Kasumi-1 (cell line): Measurements from ENCODE around the gene ZIC3.
"Not testable (repeated sequence)": the region's sequence is repeated elsewhere in the genome, so short reads cannot be mapped to it uniquely, and the experiment has no call there.

Experiments
- DNase-seq, 2 experiments: peaks; one replicate each; lab custom pipeline; 2025; lab: John Stamatoyannopoulos, UW

Gene ZIC3

GRCh38 chrX:137565921-137566745, at the start of gene ZIC3:
Gene ZIC3, plus strand, starts transcription at chrX:137566127. Its CDS starts 565 bp downstream, at chrX:137566692.
- DNase-seq, result no peak

DNA sequence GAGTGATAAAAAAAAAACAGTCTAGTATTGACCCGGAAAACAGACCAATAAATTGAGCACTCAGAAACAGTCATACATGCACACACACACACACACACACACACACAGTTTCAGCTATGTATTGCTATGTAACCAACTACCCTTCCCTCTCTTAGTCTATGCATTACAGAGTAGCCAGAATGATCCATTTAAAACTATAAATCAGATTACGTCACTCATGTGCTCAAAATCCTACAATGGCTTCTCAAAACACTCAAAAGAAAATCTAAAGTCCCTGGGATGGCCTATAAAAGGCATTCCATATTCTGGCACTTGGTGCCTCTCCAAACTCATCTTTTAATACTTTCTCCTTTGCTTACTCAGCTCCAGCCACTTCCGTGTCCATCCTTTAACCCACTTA, 46.5 kb upstream of the ZIC3 start:
- no peak for DNase-seq

DNA sequence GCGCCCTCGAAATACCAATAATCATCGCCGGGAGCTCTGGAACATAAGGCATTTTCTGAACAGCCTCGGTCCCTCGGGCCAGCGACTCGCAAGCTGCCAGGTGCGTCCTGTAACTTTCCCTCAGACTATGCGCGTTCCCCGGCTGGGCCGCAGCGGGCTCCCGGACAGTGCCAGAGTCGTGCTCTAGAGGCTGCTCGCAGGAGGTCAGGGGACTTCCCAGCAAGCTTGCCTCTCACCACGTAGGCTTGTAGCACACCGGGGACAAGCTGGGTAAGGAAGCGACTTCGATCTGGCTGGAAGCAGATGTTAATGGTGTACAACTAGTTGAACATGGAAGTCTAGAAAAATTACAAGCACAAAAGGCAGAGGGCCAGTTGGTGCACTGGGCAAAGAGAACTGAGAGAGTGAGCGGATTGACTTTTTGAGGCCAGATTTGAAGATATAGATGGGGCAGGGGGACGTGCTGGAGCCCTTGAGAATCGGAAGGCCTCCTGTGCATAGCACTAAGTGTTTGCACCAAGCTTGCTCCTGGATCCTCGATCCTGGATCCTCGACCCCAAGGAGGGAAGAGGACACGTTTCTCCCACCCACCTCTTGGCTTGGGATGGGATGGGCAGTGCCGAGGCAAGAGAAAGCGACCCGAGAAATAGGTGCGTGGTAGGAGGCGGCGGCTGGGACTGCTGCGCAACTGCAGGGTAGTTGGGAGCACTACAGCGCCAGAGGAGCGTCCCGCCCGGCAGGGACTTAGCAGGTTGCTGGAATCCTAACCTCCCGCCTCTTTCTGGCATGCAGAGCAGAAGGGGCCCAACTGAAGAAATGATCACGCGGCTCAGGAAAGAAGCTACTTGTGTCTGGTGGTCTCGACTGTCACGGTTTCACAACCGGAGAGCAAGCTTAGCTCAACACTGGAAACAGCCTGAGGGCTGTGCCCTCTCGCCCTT, 19.9 kb upstream of the ZIC3 start:
- no peak for DNase-seq

DNA sequence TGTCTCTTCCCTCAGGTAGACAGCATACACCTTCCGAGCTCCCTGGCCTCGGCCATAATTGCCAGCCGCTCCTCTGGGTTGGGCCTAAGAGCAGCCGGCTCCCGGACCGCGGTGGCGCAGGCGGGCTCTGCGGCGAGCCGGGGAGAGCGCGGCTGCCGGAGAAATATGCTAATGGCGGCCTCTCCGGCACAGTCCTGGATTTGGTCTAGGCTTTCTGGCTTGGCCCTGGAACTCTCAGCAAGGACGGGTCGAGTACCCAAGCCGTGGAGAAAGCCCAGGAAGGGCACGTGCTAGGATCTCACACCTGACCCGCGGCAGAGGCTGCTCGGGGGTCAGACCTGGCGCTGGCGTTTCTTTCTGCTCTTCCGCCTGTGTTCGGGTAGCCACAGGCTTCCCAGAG, 18.6 kb upstream of the ZIC3 start:
- DNase-seq, result no peak

DNA sequence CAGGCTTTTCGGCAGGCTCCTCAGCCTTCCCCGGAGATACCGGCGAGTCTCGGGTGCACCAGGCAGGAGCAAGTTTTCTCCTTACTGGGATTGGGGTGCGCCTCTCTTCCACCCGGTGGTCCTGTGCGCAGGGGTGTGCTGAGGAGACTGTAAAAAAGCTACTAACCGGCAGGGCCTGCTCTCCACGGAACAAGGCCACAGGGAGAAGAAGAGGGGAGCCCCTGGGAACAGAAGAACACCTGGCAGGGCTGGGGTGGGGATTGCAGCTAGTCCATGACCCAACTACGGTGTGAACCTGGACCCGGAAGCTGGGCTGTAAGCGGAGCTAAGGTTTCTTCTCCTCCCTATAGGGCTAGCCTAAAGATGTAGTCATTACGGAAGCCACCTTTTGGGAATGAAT, 17.7 kb upstream of the ZIC3 start:
- no peak for DNase-seq

- DNase-seq, result no peak
Measured at GRCh38 chrX:137549073-137549472, 16.9 kb upstream of the ZIC3 start.

GRCh38 chrX:137549851-137550664, 15.9 kb upstream of the ZIC3 start:
- DNase-seq, result no peak

- DNase-seq, result no peak
Measured at GRCh38 chrX:137550665-137551261, 15.2 kb upstream of the ZIC3 start.

GRCh38 chrX:137552098-137552497, 13.8 kb upstream of the ZIC3 start:
- not testable (repeated sequence) for DNase-seq

DNA sequence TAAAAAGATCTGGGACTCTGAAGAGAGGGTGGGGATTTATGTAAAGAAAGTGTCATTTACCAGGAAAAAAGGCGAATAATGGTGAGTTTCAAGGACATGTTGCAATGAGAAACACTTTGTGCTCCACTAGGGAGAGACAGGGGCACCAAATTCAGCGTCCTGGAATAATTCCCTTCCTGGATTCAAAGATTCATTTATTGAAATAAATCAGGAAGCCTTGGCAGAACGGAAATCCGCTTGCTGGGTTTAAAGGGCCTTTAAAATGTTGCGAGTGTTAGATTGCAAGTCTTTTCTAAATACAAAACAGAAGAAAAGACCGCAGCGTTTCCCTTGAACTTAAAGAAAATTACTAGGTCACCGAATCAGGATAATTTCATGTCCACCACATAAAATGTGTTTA, 3.8 kb upstream of the ZIC3 start:
- no peak for DNase-seq

GRCh38 chrX:137563681-137564651, 2.0 kb upstream of the ZIC3 start:
- no peak for DNase-seq

GRCh38 chrX:137565318-137565904, 516 bp upstream of the ZIC3 start:
- no peak for DNase-seq

GRCh38 chrX:137566746-137567679, 1.1 kb downstream of the ZIC3 start:
- no peak for DNase-seq

DNA sequence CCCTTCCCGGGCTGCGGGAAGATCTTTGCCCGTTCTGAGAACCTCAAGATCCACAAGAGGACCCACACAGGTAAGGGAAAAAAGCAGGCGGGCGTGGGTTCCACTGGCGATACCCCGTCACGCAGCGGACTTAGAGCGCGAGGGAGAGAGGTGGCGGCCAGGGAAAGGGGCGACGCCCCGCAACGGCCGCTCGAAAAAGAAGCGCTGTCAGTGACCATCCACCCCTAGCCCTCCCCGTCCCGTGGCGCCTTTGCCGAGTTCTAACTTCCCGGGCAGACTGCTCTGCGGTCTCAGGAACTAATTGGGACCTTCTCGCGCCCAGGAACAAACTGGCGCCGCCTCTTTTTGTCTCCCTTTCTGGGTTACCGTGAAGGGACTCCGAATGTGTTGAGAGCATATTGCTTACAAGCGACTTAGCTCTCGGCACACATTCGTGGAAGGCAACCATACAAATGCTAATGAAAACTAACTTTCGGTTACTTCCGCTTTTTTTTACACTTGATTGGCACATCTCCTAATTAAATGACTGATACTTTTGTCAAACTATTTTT, 1.8 kb downstream of the ZIC3 start:
- DNase-seq, result no peak

- DNase-seq, result no peak
Measured at GRCh38 chrX:137568741-137569469, 3.0 kb downstream of the ZIC3 start.

GRCh38 chrX:137569470-137569891, 3.6 kb downstream of the ZIC3 start:
- DNase-seq, result no peak

GRCh38 chrX:137573324-137574101, 7.6 kb downstream of the ZIC3 start:
- DNase-seq, result no peak
